H7 (cell line): Measurements from ENCODE around the gene CIAO1. TPM values are rescaled to one million over a fixed set of nuclear protein-coding genes. Genes with fewer than 3 reads are reported as not detected.
A peak's percentile ranks its signal among the peaks of the same experiment; 100 is the strongest.
"Not testable (repeated sequence)": the region's sequence is repeated elsewhere in the genome, so short reads cannot be mapped to it uniquely, and the experiment has no call there.

Experiments used
- DNase-seq: peaks from one replicate; pipeline ENCODE4 v3.0.0; 2012
- H3K27me3 ChIP-seq: 2 replicates; pipeline ENCODE4 v1.6.0; 2011; ENCODE audit warnings: mild to moderate bottlenecking, low read length; ENCODE audit not compliant: control insufficient read depth, insufficient read depth
- H3K36me3 ChIP-seq: replicated peaks from 2 replicates; pipeline ENCODE4 v1.5.1; 2011; ENCODE audit warnings: low read length; ENCODE audit not compliant: control insufficient read depth, insufficient read depth
- H3K4me3 ChIP-seq: 2 replicates; pipeline ENCODE4 v1.5.1; 2011; ENCODE audit warnings: low read depth, mild to moderate bottlenecking, control low read depth, low read length, moderate library complexity; ENCODE audit not compliant: insufficient read depth
- total RNA-seq: library from RNA; depleted of rRNA; stranded (reverse); fragments of >200 nt; shearing (Covaris generic); gene quantifications from 2 replicates; pipeline ENCODE4 v1.2.3, GENCODE V29; 2014

Gene CIAO1
- total RNA-seq, 1 experiment from 2014 or later: 111 TPM

- Histone ChIP-seq H3K4me3 (no peak overlapping the region), H3K27me3 (no peaks in the 10 kb centered on the region), H3K36me3 (no peaks in the 10 kb centered on the region)
- no peak for DNase-seq
These were observed 24.0 kb upstream of the CIAO1 start for GRCh38 chr2:96241900-96242611.

- no peak for DNase-seq
- H3K4me3 ChIP-seq: no peak overlapping the region
- H3K27me3 ChIP-seq: no peaks in the 10 kb centered on the region
- no peaks in the 10 kb centered on the region for H3K36me3 ChIP-seq
These were observed 22.2 kb upstream of the CIAO1 start for GRCh38 chr2:96243843-96244242.

- no peak for DNase-seq
- Histone ChIP-seq H3K36me3 (no peaks in the 10 kb centered on the region), H3K4me3 (no peak overlapping the region), H3K27me3 (no peaks in the 10 kb centered on the region)
These were observed 20.2 kb upstream of the CIAO1 start for GRCh38 chr2:96245609-96246390.

- Histone ChIP-seq H3K36me3 (no peaks in the 10 kb centered on the region), H3K4me3 (no peak overlapping the region), H3K27me3 (no peaks in the 10 kb centered on the region)
- DNase-seq: peak; percentile 20
These were observed 19.0 kb upstream of the CIAO1 start for GRCh38 chr2:96247009-96247408.

- Histone ChIP-seq H3K36me3 (no peaks in the 10 kb centered on the region; the same call in 1 of the 2 replicates), H3K4me3 (no peak overlapping the region), H3K27me3 (no peaks in the 10 kb centered on the region)
- no peak for DNase-seq
These were observed 18.1 kb upstream of the CIAO1 start for GRCh38 chr2:96247896-96248295.

GRCh38 chr2:96248624-96249023, 17.4 kb upstream of the CIAO1 start:
- Histone ChIP-seq H3K36me3 (peaks cover 4% of the 10 kb centered on the region), H3K27me3 (no peaks in the 10 kb centered on the region), H3K4me3 (no peak overlapping the region)
- DNase-seq: no peak

- H3K27me3 ChIP-seq: no peaks in the 10 kb centered on the region
- peak; percentile 14 for DNase-seq
- peaks cover 14% of the 10 kb centered on the region for H3K36me3 ChIP-seq
- H3K4me3 ChIP-seq: no peak overlapping the region
These were observed 16.4 kb upstream of the CIAO1 start for GRCh38 chr2:96249654-96250053.

- no peak overlapping the region for H3K4me3 ChIP-seq
- H3K36me3 ChIP-seq: peaks cover 16% of the 10 kb centered on the region
- DNase-seq: peak; percentile 19
- no peaks in the 10 kb centered on the region for H3K27me3 ChIP-seq
These were observed 15.8 kb upstream of the CIAO1 start for GRCh38 chr2:96250188-96250587.

- H3K4me3 ChIP-seq: no peak overlapping the region
- peak; percentile 53 for DNase-seq
These were observed 14.2 kb upstream of the CIAO1 start for GRCh38 chr2:96251721-96252292.

GRCh38 chr2:96252526-96252925, 13.5 kb upstream of the CIAO1 start:
- DNase-seq: peak; percentile 13
- Histone ChIP-seq H3K4me3 (no peak overlapping the region), H3K27me3 (no peaks in the 10 kb centered on the region), H3K36me3 (peaks cover 16% of the 10 kb centered on the region)

More at GRCh38 chr2:96251721-96252292, 14.2 kb upstream of the CIAO1 start:
- no peaks in the 10 kb centered on the region for H3K27me3 ChIP-seq
- peaks cover 16% of the 10 kb centered on the region for H3K36me3 ChIP-seq

GRCh38 chr2:96253006-96253405, 13.0 kb upstream of the CIAO1 start:
- peaks cover 16% of the 10 kb centered on the region for H3K36me3 ChIP-seq
- peak; percentile 24 for DNase-seq
- no peaks in the 10 kb centered on the region for H3K27me3 ChIP-seq
- H3K4me3 ChIP-seq: no peak overlapping the region

GRCh38 chr2:96254571-96254970, 11.5 kb upstream of the CIAO1 start:
- no peak for DNase-seq
- H3K36me3 ChIP-seq: peaks cover 16% of the 10 kb centered on the region
- no peak overlapping the region for H3K4me3 ChIP-seq
- H3K27me3 ChIP-seq: no peaks in the 10 kb centered on the region

- no peak for DNase-seq
- no peak overlapping the region for H3K4me3 ChIP-seq
- H3K27me3 ChIP-seq: no peaks in the 10 kb centered on the region
- peaks cover 16% of the 10 kb centered on the region for H3K36me3 ChIP-seq
These were observed 9.4 kb upstream of the CIAO1 start for GRCh38 chr2:96256611-96257113.

GRCh38 chr2:96257744-96258143, 8.3 kb upstream of the CIAO1 start:
- peaks cover 16% of the 10 kb centered on the region for H3K36me3 ChIP-seq
- H3K27me3 ChIP-seq, DNase-seq, H3K4me3 ChIP-seq: not testable (repeated sequence)
